ENCODE results near the gene RUNX1.
"Not testable (repeated sequence)": the region's sequence is repeated elsewhere in the genome, so short reads cannot be mapped to it uniquely, and the experiment has no call there.

RUNX1 gene

DNA sequence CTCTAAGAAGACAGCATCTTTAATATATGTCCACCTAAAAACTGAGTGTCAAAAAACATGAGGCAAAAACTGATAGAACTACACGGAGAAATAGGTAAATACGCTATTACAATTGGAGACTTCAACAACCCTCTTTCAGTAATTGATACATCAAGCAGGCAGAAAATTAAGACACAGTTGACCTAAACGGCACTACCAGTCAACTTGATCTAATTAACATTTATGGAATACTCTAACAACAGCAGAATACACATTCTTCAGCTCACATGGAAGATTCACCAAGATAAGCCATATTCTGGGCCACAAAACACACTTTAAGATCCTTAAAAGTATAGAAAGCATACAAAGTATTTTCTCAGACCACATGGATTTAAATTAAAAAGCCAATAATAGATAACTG, 242.7 kb downstream of the RUNX1 start:
- DNase-seq (ENCODE audit: low read depth) = no peak

DNA sequence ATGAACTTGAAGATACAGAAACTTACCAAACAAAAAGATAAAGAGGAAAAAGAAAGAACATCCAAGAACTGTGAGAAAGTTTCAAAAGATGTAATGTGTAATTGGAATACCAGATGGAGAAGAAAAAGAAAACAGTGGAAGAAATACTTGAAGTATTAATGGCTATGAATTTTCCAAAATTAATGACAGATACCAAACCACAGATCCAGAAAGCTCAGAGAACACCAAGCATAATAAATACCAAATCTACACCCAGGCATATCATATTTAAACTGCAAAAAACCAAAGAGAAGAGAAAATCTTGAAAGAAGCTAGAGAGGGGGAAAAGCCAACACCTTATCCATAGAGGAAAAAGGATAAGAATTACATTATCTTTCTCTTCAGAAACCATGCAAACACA, 243.9 kb downstream of the RUNX1 start:
- no peak for DNase-seq (ENCODE audit: low read depth)

DNA sequence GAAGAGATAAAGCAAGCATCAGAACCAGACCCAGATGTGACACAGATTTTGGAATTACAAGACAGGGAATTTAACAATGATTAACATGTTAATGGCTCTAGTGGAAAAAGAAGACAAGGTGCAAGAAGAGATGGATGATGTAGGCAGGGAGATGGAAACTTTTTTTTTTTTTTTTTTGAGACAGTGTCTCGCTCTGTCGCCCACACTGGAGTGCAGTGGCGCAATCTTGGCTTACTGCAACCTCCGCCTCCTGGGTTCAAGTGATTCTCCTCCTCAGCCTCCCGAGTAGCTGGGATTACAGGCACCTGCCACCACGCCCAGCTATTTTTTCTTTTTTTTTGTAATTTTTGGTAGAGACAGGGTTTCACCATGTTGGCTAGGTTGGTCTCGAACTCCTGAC, 244.5 kb downstream of the RUNX1 start:
- not testable (repeated sequence) for DNase-seq (ENCODE audit: low read depth)

DNA sequence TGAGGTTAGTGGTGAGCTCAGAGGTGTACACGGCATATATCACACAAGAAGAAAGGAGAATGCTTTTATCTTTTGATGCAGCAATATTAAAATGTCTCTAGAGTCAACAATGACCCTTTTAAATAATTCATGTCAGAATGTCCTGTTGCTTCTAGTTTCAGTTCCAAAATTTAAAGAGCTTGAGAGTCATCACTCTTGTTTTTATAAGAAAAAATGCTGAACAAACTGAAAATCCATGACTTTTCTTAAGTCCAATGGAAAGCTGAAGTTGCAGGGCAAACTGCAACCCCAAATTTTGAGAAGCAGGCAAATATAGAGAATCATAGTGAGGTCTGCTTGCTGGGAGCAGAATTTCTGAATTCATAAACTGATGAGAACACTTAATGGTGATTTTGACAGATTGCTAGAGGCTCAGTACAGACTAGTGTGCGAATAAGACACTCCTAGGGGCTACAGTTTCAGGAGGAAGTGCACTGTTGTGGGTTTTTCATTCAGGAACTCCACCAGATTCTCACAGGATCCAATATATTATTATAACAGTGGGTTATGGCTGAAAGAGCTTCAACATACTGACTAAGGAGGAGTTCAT, 245.2 kb downstream of the RUNX1 start:
- DNase-seq (ENCODE audit: low read depth) = no peak

DNA sequence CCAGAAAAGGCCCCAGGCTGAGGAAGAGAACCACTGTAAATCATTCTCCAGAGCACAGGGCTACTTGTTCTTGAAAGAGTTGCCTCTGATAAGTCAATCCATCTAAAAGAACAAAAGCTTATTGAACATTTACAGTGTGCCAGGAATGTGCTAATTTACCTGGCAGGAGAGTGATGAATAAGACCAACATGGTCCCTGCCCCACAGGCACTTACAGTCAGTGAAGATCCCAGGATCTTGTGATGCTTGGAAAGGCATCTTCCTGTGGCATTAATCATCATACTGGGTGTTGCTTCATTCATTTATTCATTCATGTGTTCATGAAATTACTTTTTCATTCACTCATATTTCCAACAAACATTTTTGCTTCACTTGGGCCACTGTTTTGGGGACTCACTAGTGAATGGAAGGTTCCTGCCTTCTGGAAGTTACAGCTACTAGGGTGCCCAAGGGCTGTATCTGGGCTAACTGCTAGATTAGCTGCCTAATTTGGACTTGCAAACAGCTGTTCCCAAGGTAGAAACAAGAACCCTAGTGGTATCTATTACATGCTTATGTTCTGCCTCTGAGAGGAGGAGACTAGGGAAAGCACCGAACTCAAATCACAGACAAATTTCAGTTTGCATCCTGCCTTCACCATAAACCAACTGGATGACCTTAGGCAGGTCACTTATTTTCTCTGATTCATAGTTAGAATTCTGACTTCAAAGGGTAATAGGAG, 246.8 kb downstream of the RUNX1 start:
- DNase-seq (ENCODE audit: low read depth) = no peak

DNA sequence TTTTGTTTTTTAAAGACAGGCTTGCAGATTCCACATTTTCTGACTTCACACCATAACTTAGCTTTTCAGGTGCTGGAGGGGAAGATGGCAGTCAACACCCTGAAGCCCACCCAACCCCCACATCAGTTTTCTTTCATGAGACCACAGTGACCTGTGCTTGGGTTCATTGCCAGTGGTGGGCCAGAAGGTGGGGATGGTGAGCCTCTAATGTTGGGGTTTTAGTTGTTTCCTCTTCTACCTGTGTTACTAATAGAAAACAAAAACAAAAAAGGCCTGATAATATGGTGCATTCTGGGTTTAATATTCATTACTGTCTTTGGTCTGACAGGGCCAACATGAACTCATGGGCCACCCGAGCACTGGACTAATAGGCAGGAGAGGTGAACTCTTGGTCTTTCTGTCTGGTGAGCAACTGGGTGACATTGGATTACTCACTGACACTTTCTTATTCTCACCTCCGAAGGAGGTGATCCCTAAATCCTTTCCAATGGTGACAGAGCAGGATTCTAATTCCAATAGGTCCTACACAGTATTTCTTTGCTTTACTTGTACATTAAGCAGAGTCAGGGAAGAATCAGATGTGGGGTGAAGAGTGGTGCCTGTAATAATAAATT, 247.5 kb downstream of the RUNX1 start:
- DNase-seq (ENCODE audit: low read depth) = no peak

DNA sequence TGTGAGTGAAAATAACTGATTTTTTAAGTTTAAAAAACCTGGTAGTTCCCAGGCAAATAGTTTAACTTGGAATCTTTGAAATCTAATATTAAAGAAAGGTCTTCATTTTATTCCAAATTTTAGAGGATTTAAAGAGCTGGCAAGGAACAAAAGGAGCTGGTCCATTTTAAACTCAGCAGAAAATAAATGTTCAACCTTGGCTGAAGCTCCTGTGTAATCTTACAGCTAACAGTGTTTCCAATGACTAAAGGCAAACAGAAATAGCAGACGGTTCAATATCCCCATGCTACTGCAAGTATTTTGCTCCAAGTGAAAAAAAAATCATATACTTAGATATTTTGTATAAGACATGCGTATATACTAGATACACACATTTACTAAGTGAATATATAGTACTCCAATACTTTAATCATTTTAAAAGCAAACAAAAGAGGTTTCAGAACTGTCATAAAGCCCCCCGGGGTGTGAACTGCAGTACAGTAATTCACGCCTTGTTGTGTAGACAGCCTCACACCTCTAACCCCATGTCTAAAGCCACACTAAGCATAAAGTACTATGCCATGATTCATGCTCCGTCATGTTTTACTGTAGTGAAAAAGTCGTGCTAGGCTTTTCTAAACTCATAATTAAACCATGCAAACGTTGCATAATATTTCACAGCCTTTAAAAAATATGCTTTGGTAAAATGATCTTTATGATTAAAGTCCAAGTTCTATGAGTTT, 248.1 kb downstream of the RUNX1 start:
- DNase-seq (ENCODE audit: low read depth) = no peak

DNA sequence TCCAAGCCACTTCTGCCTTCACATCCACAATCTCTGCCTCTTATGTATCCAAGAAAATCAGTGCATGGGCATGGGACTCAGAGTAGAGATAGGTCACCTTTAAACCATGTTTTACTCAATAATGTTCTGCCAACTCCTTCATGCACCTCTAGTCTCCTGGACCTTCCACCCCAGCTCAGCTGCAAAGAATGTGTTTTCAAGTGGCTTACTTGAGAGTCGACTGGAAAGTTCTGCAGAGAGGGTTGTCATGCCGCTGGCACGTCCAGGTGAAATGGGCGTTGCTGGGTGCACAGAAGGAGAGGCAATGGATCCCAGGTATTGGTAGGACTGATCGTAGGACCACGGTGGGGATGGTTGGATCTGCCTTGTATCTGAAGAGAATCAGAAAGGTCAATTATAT, 250.0 kb downstream of the RUNX1 start:
- DNase-seq (ENCODE audit: low read depth) = no peak

DNA sequence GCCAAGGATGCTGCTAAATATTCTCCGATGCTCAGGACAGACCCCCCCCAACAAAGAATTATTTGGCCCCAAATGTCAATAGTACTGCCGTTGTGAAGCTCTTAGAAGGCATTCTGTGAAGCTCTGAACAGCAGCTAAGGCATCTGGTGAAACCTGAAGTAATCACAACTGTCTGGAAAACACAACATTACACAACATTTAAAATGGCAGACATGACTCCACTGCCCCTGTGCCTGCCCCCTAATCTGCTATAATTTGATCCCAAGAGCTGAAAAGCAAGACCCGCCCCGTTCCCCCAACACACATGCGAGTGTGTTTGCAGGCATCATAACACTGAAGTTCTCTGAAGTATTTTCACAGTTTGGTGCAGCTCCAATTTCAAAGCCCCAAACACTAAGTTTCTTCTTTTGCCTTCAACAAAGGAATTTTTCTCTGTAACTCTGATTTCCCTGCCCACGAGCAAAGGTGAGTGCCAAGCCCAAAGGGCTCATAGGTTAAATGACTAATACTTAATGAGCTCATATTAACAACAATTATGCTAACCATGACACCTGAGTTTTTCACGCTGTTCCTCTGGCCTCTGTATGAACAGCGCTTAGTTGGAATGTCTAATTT, 251.1 kb downstream of the RUNX1 start:
- DNase-seq (ENCODE audit: low read depth) = no peak

DNA sequence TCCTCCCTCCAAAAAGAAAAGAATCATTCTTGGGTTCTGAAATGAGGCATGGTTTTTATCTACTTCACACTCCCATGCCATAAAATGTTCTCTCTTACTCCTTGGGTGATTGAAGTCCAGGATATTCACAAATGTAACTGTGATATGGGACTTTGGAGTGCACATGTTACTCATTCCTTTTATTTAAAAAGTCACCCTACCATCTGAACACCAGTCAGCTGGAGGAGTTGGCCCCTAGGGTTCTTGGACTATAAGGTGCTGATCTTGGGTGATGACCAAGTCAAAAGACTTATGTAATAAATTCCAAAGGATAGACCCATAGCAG, 251.9 kb downstream of the RUNX1 start:
- DNase-seq (ENCODE audit: low read depth) = no peak

DNA sequence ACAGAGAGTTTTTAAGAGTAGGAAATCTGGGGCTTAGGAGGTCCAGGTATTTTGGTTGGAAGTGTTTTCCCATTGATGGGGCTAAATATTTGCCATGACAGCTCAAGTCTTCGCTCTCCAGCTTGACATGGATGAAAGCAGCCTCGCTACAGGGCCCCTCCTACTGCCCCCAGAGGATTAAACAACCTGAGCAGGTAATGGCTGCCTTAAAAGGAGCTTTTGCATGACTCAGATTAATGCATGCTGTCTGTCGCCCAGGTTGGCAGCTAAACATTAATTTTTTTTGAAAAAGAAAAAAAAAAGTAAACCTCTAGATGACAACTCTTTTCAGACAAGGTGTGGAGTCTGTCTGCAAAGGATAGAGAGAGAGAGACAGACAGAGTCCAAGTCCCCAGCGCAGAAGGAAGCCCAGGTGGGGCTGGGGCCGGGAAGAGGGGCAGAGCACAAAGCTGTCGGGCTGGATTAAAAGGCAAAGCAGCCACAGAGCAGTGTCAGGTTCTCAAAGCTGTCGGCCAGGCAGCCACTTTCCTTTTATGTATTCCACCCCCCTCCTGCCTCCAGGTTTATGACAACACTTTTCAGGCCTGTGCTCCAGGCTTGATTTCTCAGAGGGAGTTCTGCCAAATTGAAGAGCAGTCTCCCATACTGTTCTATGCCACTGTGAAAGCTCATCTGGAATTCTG, 252.4 kb downstream of the RUNX1 start:
- no peak for DNase-seq (ENCODE audit: low read depth)

DNA sequence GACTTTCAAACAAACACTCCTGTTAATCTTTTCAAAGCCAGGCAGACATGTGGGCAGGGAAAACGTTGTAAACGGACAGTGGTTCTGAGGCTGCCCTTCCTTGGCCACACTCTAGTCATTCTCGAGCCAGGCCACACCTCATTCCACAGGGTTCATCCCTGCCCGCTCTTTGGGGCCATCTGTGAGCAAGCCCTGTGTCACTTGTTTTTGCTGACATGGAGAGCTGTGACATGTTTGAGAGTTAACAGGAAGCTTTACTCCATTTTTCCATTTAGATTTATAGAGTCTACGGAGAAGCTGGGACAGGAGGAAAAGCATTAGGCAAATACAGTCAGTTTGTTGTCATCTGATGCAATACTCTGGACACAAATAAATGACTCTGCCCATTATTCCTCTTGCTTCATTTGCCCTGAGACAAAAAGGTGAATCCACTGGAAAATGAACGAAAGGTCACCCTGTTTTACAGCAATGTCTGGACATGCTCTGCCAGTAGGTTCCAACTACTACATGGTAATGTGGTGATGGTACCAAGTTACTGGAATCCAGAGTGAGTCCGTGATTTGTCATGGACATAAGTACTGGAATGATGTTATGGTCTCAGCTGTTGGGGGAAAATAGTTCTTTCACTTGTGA, 253.4 kb downstream of the RUNX1 start:
- DNase-seq (ENCODE audit: low read depth) = no peak

DNA sequence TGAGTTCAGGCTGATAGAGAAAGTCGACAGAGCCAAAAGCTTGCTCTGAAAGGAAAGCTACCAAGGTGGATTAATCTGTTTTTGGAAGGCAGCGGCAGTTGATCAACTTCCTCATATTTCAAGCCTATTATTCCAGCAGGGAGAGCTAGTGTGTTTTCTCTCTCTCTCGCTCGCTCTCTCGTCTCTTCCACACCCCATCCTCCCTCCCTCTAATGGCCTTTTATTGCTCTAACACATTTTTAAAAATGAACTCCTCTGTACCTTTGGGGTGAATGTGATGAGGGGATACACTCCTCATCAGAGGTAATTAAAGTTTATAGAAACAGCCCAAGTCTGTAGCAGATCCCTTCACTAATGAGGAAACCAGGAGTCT, 253.9 kb downstream of the RUNX1 start:
- no peak for DNase-seq (ENCODE audit: low read depth)

DNA sequence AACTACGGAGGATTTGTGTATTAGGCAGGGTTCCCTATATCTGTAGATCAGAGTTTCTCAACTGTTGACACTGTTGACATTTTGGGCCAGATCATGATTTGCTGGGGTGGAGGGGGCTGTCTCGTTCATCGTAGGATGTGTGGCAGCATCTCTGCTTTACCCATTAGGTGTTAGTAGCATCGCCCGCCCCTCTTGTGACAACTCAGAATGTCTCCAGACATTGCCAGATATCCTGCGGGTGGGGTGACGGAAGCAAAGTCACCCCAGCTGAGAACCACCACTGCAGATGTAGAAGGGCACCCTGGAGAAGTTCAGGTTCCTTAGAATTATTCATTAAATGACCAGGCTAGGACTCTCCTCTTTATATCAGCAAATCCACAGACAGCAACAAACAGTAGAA, 254.4 kb downstream of the RUNX1 start:
- no peak for DNase-seq (ENCODE audit: low read depth)

DNA sequence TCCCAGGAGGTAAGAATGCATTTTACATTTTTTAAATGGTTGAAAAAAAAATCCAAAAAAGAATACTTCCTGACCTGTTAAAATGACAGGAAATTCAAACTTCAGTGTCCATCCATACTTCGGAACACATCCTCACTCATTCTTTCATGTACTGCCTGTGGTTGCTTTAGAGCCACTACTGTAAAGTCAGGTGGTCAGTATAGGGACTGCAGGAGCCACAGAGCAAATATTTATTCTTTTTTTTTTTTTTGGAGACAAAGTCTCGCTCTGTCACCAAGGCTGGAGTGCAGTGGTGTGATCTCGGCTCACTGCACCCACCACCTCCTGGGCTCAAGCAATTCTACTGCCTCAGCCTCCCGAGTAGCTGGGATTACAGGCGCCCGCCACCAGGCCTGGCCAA, 255.6 kb downstream of the RUNX1 start:
- no peak for DNase-seq (ENCODE audit: low read depth)

DNA sequence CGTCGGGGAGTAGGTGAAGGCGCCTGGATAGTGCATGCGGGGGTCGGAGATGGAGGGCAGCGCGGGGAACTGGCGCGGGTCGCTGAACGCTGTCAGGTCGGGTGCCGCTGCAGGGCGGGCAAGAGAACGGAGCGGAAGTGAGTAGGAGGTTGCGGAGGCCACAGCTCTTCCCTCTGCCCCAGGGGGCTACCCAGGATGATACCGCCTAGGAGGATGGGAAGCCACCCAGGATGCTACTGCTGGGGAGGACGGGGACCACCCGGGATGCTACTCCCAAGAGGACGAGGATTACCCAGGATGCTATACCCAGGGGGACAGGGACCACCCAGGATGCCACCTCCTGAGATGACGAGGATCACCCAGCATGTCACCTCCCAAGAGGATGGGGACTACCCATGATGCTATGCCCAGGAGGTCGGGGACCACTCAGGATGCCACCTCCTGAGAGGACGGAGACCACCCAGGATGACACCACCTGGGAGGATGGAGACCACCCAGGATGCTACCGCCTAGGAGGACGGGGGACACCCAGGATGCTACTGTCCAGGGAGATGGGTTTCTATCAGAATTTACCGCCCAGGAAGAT, 256.5 kb downstream of the RUNX1 start:
- DNase-seq (ENCODE audit: low read depth) = no peak

DNA sequence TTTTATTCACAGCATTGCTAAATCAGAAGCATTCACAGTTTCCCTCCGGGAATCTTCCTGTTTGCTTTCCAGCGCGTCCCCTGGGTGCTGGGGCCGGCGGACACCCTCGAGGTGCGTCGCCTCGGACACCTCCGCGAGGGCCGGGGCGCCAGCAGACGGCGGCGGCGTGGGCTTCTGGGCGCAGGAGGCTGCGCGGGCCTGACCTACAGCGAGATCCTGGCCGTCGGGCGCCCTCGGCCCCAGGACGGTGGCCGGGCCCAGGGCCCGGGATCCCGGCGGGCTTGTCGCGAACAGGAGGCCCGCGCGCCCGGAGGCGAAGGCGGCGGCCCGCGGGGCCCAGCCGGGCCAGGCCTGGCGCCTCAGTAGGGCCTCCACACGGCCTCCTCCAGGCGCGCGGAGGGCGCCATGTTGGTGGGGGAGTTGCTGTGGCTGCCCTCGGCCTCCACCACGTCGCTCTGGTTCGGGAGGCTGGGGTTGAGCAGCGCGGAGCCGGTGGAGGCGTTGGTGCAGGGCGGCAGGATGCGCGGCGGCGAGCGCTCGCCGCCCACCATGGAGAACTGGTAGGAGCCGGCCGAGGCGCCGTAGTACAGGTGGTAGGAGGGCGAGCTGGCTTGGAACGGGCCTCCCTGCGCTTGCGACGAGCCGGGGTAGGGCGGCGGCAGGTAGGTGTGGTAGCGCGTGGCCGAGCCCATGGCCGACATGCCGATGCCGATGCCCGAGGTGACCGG, 257.2 kb downstream of the RUNX1 start:
- DNase-seq (ENCODE audit: low read depth) = no peak

DNA sequence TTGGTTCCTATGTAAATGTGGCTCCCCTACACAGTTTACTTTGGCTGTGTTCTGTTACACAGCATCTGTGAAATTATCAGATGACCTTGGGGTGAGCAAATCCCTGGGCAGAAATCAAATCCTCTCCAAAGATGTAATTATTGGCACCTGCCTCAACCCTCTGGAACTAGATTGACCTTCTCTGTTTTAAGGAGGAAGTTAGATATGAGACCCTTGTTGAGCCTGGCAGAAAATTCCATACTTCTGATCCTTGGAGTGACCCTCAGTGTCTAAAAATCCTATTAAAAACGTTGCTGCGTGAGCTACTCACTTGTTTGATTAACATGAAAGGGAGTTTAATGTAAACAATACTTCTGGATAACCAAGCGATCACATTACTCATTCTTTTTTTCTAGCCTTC, 258.3 kb downstream of the RUNX1 start:
- DNase-seq (ENCODE audit: low read depth) = no peak

DNA sequence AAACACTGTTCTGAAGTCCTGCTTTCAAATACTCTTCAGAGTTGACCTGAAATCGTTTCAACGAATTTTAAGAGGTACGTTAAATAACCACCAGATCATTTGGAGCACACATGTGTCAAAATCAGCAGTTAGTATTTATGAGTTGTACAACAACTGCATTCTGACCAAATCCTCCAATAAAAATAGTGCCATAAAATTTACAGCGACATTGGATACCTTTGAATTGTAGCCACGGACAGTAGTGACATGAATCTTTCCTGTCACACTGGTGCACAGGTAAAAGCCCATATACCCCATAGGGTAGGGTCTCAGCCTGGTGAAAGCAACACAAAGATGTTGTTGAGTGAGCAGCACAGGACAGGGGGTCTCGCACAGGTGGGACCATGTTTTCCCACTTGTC, 258.8 kb downstream of the RUNX1 start:
- no peak for DNase-seq (ENCODE audit: low read depth)

DNA sequence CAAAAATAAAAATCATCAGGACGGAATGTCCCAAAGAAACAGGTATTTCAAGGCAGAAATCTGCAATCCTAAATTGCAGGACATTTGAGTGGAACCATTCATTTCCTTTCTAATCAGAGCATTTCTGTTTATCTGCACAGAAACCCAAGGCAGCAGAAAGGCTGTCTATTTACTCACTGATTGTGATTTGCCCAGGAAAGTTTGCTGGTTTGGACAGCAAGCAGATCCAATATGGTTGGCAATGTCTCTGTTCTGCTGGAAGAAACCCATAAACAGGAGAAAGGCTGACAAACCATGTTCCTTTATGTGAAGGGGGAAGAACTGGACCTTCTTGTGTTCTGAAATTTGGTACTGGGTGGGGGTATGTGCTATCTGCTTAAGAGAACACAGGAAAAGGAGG, 260.2 kb downstream of the RUNX1 start:
- DNase-seq (ENCODE audit: low read depth) = no peak

DNA sequence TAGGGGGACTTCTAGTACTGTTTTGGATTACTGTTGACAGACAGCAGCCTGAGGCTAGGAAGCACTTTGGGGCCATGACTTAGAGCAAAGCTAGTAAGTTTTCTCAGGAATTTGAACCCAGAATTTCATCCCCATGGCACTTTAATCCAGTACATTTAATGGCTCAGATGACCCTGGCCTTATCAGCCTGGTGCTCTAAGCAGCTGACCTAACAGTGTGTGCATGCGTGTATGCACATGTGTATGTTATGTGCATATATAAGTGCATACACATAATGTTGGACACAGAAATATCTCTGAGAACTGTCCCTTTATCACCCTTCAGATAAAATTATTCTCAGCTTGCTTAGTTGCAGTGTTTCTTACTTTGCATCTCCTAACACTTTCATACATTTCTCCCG, 265.3 kb downstream of the RUNX1 start:
- no peak for DNase-seq (ENCODE audit: low read depth)

Data from activated T-cell treated with anti-CD3 and anti-CD28 coated beads for 1 hour (primary cell).